BE2C (cell line): ENCODE results near the gene CLEC3B.

Experiments
- DNase-seq: peaks from one replicate; pipeline ENCODE4 v3.0.0-alpha.2; 2020
- H3K27me3 ChIP-seq: fragments of 250-450 bp; sonication (Bioruptor Pico); 2 replicates; pipeline ENCODE4 v1.5.1; 2020; ENCODE audit warnings: mild to moderate bottlenecking
- H3K36me3 ChIP-seq: fragments of 250-450 bp; sonication (Bioruptor Pico); 2 replicates; pipeline ENCODE4 v1.5.1; 2020; ENCODE audit warnings: mild to moderate bottlenecking
- H3K4me1 ChIP-seq: fragments of 250-450 bp; sonication (Bioruptor Pico); 2 replicates; pipeline ENCODE4 v1.5.1; 2020
- H3K4me3 ChIP-seq: 2 replicates; pipeline ENCODE4 v1.5.1; 2011; ENCODE audit warnings: low read depth, low read length
- H3K9me3 ChIP-seq: fragments of 250-450 bp; sonication (Bioruptor Pico); 2 replicates; pipeline ENCODE4 v1.5.1; 2020
- CTCF ChIP-seq: IDR thresholded peaks from 2 replicates; pipeline ENCODE4 v1.5.1; 2012; ENCODE audit warnings: mild to moderate bottlenecking, low read depth, low read length

CLEC3B gene

GRCh38 chr3:45033791-45034190, 7.7 kb downstream of the CLEC3B start:
- H3K36me3 ChIP-seq: no peaks in the 10 kb centered on the region
- TF ChIP-seq CTCF: no peak
- H3K9me3 ChIP-seq: no peaks in the 10 kb centered on the region
- DNase-seq: no peak
- H3K4me3 ChIP-seq: no peak overlapping the region
- H3K27me3 ChIP-seq: no peaks in the 10 kb centered on the region
- no peaks in the 10 kb centered on the region for H3K4me1 ChIP-seq

GRCh38 chr3:45034612-45035252, 8.6 kb downstream of the CLEC3B start:
- H3K36me3 ChIP-seq: no peaks in the 10 kb centered on the region
- H3K4me1 ChIP-seq: no peaks in the 10 kb centered on the region
- H3K4me3 ChIP-seq: no peak overlapping the region
- no peaks in the 10 kb centered on the region for H3K27me3 ChIP-seq
- TF ChIP-seq CTCF: no peak
- H3K9me3 ChIP-seq: no peaks in the 10 kb centered on the region
- DNase-seq: no peak

- no peak for TF ChIP-seq CTCF
- DNase-seq: peak; percentile 22
- Histone ChIP-seq H3K36me3 (no peaks in the 10 kb centered on the region), H3K27me3 (no peaks in the 10 kb centered on the region), H3K4me3 (peak overlapping the region; percentile 19; the same call in 1 of the 2 replicates), H3K9me3 (no peaks in the 10 kb centered on the region), H3K4me1 (no peaks in the 10 kb centered on the region)
These were observed 9.6 kb downstream of the CLEC3B start for GRCh38 chr3:45035441-45036301.

GRCh38 chr3:45037720-45038455, 11.8 kb downstream of the CLEC3B start:
- peak; percentile 88 for TF ChIP-seq CTCF
- Histone ChIP-seq H3K4me1 (no peaks in the 10 kb centered on the region), H3K4me3 (no peak overlapping the region), H3K9me3 (no peaks in the 10 kb centered on the region), H3K27me3 (no peaks in the 10 kb centered on the region), H3K36me3 (no peaks in the 10 kb centered on the region)
- peak; percentile 81 for DNase-seq

- Histone ChIP-seq H3K4me1 (no peaks in the 10 kb centered on the region), H3K4me3 (no peak overlapping the region)
These were observed 15.6 kb downstream of the CLEC3B start for GRCh38 chr3:45041666-45042065.

More at GRCh38 chr3:45041666-45042065, 15.6 kb downstream of the CLEC3B start:
- no peaks in the 10 kb centered on the region for H3K36me3 ChIP-seq
- TF ChIP-seq CTCF: no peak
- H3K27me3 ChIP-seq: no peaks in the 10 kb centered on the region
- no peak for DNase-seq
- no peaks in the 10 kb centered on the region for H3K9me3 ChIP-seq
